Retinal pigment epithelial cell (primary cell): ENCODE measurements around the gene INO80.

Experiments used
- DNase-seq: peaks from one replicate; pipeline ENCODE4 v3.0.0-alpha.2; 2010; ENCODE audit warnings: low read depth
- H3K4me3 ChIP-seq: 2 replicates; pipeline ENCODE4 v1.5.1; 2011; ENCODE audit warnings: mild to moderate bottlenecking, low read length, control low read depth, moderate library complexity
- CTCF ChIP-seq: conservative IDR thresholded peaks from 2 replicates; pipeline ENCODE4 v1.5.1; 2011; ENCODE audit warnings: low read depth, low read length, control low read depth, inconsistent platforms

Gene INO80

GRCh38 chr15:41116962-41117252 lies 827 bp upstream of the INO80 start:
- peak overlapping the region; percentile 94 for H3K4me3 ChIP-seq
- DNase-seq: no peak
- TF ChIP-seq CTCF: no peak

DNA sequence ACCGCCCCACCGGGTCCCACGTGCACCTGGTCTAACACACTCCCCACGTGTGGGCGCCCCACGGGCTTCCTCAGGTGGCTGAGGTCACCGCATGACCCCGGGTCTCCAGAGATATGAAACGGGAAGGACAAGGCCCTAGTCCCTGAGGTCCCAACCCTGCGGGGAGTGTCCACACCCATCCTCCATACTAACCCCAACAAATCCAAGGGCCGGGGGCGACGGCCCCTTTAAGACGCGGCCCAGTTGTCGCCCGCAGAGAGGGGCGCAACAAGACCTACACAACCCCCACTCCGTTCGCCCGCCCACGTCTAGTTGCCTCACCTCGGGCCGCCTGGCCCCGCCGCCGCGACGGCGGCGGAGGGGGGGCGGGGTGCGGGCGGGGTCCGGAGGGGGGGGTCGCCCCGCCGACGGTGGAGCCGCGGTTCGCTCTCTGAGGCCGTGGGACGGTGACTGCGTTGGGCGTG lies 396 bp downstream of the INO80 start:
- no peak for TF ChIP-seq CTCF
- no peak for DNase-seq
- H3K4me3 ChIP-seq: peak overlapping the region; percentile 94

GRCh38 chr15:41115161-41115651 lies 874 bp downstream of the INO80 start:
- TF ChIP-seq CTCF: peak; percentile 36
- no peak for DNase-seq
- peak overlapping the region; percentile 94 for H3K4me3 ChIP-seq

DNA sequence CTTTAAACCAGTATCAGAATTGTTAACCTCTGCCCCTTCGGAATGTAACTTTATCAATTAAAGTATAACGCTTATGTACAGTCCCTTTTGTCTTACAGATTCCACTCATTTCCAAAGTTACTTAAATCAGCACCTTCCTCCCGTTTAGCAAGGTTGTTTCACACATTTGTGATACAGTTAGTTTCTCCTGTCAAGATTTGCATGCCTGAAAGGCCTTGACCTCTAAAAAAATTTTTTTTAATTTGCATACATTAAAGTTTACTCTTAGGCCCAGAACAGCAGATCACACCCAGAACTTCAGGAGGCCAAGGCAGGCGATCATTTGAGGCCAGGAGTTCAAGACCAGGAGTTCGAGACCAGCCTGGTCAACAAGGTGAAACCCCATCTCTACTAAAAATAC lies 9.1 kb downstream of the INO80 start:
- TF ChIP-seq CTCF: no peak

DNA sequence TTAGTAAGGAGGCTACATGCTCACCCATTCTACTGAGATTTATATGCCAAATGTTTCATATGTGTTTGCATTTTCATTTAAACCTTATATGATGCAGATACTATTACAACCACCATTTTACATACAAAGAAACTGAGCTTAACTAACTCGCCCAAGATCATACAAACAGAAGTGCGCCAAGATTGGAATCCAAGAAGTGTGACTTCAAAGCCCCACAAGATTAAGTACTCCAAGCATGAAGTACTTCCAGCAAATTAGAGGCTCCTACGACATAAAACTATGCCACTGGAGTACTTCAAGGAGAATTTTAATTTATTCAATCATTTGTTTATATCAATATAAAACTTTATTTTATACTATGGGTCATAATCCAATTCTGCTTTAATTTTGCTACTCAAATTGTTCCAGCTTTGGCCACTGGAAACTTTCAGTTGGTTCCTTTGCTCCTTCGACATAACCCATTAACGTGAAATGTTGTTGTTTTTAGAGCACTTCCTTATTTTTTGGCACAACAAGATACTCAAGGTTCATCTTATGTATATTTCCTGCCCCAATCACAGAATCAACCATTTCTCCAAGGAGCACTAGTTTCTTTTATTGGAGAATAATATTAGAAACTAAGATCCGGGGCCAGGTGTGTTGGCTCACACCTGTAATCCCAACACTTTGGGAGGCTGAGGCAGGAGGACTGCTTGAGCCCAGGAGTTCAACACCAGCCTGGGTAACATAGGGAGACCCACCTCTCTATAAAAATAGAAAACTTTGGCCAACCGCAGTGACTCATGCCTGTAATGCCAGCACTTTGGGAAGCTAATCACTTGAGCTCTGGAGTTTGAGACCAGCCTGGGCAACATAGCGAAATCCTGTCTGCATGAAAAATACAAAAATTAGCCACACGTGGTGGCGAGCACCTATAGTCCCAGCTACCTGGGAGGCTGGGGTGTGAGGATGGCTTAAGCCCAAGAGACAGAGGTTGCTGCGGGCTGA lies 10.4 kb downstream of the INO80 start:
- no peak overlapping the region for H3K4me3 ChIP-seq
- DNase-seq: no peak
- TF ChIP-seq CTCF: no peak

More for the DNA sequence above, 9.1 kb downstream of the INO80 start:
- no peak overlapping the region for H3K4me3 ChIP-seq
- DNase-seq: no peak

DNA sequence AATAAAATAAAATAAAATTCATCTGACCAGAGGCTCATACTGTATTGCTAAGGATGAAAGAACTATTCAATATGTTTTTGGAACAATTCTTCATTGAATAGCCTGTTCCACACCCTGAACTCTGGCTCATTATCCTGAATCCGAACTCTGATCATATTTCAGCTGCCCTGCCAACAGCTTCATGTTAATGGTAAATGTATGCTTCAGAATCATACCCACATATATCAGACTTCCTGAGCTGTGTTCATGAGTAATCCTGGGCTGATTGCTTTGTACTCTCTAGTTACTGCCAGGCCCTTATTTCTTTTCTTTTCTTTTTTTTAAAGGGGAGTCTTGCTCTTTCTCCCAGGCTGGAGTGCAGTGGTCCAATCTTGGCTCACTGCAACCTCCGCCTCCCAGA lies 11.8 kb downstream of the INO80 start:
- DNase-seq: no peak
- no peak for TF ChIP-seq CTCF
- H3K4me3 ChIP-seq: no peak overlapping the region

GRCh38 chr15:41102854-41103253 lies 13.2 kb downstream of the INO80 start:
- no peak for DNase-seq
- H3K4me3 ChIP-seq: no peak overlapping the region
- no peak for TF ChIP-seq CTCF
